NCI-H526 (cell line): ENCODE results near the gene CNTN4.

Experiments
- DNase-seq, 2 experiments: peaks; one replicate each; lab custom pipeline; 2025; lab: John Stamatoyannopoulos, UW

Gene CNTN4

DNA sequence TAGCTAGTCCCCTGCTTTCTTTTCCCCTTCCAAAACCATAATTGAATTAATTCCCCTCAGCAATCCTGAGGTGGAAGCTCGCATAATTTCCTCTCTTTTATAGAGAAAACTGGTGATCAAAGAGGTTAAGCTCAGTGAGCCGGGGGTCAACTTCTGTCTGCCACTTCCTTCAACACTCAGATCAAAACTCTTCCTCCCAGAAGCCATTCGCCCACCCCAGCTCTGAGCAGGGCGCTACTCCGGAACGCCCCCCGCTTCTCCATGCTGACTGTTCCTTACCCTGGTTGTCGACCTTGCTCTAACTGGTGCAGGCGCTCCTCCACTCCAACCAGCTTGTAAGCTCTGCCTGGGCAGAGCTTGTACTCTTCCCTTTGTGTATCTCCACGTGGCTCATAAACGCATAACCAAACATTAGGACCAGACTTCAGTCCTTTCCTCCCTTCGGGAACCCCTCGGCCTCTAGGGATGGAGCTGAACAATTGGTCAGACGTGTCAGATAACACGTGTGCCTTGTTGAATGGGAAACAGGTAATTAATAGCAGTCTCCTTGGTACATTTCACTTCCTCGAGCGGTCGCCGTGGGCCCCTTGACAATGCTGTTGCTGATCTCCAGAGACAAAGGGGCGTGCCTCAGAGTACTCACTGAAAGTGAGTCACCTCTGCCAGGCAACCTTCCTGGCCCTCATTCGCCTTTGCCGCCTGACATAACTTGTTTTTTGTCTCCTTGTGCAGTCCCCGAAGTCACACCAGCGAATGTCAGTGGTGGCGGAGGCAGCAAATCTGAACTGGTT lies 939.7 kb downstream of the CNTN4 start:
- no peak for DNase-seq

DNA sequence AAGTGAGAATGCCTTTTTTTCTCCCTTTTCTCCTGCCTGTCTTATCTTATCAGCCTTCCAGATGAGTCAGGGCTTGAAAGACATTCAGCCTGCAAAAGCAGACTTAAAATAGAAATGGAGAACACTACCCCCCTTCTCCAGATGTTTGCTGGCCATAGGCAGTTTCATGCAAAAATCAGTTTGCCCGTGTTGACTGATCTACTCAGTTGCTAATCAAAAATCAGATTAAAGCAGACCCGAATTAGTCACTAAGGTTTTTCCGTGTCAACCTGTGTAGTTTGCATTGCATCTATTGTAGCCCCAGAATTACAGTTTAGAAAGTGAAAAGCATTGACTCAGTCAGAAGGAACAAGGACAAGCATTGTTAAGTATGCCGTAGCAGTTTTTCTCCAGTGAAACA lies 955.3 kb downstream of the CNTN4 start:
- no peak for DNase-seq

DNA sequence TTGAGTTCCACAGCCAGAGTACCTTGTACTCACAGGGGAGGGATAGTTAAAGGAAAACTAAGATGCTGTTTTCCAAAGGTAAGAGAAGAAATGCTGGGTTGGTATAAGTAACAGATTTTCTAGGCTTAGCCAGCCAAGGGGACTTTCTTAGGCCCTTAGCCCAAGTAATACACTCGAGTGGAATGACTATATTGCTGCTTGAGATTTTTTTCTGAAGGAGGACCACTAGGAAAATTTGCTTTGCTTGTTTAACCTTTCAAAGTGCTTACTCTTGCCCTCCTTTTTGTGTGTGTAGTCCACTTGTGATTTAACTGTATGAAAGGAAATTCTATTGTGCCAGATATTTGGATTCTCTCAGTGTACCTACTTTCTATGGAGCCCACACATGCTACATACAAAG lies 961.0 kb downstream of the CNTN4 start:
- DNase-seq: no peak

DNA sequence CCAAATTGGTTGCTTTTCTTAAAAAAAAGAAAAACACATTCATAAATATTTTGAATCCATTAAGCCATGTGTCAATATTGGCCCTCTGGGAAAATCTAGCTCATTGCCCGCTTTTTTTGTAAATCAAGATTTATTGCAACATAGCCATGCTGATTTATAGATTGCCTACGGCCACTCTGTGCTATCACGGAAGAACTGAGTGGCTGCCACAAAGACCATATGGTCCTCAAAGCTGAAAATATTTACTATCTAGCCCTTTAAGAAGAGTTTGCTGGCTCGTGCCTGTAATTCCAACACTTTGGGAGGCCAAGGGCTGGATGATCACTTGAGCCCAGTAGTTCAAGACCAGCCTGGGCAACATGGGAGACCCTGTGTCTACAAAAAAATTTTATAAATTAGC lies 965.6 kb downstream of the CNTN4 start:
- no peak for DNase-seq

DNA sequence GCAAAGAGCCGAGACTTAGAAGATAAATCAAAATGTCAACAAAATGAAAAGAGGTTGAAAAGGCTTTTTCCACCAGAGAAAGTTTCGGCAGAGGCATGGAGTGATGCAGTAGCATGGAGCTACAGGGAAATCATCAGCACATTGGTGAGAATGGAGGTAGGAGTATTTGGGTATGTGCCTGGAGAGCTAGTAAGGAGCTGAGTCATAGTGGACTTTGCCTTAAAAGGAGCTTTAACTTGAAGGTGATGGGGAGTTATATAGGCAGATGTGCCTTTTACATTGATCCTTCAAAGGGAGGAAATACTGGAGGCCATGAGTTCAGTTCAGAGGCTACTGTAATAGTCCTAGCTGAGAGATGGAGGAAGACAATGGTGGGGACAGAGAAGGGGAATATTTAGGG lies 967.2 kb downstream of the CNTN4 start:
- DNase-seq: no peak

DNA sequence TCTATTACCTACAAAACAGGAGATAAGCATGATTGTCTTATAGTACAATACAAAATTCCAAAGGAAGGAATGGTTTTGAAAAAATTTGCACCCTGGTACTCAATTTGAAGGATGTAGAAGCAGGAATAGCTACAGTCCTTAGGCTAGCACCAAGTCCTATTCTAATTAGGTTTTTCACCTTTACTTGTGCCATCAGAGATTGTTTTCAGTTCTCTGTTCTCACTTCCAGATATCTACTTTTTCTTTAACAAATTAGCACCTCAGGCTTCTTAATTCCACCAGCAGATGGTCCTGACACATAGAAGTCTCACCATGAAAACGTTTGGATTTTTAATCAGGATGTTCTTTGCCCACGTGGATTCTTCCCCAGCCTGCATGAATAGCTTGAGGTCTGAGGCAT lies 967.7 kb downstream of the CNTN4 start:
- DNase-seq: no peak

DNA sequence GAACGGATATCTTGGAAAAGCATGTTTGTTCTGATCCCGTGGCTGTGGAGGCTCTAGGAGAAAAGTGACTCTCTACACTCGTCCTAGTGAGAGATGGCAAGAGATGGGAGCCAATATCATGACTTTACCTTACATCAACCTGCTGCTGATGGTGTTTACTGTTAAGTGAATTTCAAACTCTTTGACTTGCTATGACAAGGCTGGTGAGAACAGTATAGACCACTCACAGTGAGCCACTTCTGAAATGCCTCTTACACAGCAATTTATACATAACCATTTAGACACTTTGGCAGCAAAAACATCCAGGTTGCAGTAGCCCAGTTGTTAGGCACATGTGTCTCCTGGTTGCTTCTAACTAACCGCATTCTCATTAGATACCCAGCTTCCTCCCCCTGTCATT lies 968.2 kb downstream of the CNTN4 start:
- DNase-seq: no peak

DNA sequence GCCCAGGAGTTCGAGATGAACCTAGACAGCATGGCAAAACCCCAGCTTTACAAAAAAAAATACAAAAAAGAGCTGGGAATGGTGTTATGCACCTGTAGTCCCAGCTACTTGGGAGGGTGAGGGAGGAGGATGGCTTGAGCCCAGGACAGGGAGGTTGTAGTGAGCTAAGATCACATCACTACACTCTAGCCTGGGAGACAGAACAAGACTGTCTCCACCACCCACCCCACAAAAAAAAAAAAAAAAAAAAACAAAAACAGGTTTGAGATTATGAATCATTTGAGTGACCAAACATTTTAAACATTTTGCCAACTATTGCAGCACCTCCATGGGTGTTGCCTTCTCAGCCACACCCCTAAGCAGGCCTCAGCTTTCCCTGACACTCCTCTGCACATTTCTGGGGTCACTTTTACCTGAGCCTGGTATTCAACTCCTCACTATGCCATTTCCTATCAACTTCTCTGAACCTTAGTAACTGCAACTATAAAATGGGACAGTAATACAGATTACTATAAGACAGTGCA lies 969.8 kb downstream of the CNTN4 start:
- no peak for DNase-seq

DNA sequence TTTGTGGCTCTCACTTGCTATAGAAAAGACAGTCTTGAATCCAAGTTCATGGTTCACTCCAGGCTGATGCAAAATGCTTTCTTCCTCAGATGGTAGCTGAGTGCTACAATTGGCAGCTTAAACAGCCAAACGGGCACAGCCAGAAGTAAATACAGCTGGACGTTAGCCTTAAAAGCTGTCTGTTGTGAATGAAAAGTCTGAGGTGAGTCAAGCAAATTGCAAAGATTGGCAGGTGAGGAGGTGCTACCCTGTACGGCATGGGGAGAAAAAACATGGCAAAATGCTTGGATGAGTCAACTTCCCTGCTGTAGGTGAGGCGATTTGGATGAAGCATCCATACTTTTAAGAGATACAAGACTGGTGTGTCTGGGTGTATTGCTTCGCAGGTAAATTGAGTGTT lies 971.1 kb downstream of the CNTN4 start:
- no peak for DNase-seq

DNA sequence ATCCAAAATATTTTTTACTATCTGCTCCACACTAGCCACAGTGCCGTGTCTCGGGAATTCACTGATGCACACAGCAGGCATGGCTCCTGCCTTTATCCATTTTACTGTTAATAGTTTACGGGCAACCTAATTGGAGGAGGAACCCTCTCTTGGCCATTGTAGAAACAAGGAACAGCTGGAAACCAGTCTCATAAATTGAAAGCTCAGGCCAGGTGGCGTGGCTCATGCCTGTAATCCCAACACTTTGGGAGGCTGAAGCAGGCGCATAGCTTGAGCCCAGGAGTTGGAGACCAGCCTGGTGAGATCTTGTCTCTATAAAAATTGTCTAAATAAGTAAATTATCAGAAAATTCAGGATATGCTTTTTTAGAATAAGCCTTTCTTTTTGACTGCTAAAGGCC lies 972.5 kb downstream of the CNTN4 start:
- no peak for DNase-seq

DNA sequence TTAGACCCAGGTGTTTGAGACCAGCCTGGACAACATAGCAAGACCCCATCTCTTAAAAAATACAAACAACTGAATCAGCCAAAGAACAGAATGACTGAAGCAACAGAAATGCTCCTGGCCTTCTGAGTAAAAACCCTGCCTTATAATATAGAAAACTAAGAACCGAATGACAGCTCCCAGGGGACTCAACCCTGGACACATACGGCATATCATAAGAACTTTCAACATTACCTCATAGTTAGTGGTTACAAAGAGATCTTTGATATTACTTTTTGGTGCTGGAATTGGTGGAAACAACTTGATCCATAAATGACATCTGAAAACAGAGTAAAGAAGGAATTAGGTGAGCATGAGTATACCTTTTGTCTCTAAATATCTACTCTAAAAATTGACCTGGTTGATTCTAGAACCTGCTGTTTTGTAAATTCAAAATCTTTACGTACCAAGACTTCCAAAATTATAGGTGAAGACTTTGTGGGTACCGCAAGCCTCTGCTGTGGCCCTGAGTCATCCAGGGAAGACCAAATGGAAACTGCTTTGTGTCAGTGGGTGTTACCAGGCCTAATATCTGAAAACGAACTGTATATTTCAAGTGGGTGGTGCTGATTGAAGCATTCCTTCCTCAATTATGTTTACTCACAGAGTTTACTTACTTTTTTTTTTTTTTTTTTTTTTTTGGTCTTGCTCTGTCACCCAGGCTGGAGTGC lies 976.0 kb downstream of the CNTN4 start:
- DNase-seq: no peak

DNA sequence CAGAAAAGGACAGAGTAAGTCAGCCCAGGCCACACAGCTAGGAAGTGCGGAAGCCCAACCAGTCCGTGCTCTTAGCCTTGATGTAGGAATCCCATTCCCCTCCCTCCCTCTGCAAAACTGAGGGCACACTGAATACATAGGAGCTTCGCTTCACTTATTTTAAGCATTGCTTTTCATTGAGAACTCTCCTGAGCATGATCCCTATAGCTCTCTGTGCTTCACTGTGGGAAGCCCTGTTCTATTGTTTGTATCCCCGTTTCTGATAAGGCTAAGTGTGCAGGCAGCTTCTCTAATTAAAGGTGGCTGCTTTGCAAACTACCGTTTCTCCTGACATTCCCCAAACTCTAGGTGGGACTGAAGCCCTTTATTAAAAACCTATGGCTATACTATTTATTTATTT lies 981.6 kb downstream of the CNTN4 start:
- no peak for DNase-seq

DNA sequence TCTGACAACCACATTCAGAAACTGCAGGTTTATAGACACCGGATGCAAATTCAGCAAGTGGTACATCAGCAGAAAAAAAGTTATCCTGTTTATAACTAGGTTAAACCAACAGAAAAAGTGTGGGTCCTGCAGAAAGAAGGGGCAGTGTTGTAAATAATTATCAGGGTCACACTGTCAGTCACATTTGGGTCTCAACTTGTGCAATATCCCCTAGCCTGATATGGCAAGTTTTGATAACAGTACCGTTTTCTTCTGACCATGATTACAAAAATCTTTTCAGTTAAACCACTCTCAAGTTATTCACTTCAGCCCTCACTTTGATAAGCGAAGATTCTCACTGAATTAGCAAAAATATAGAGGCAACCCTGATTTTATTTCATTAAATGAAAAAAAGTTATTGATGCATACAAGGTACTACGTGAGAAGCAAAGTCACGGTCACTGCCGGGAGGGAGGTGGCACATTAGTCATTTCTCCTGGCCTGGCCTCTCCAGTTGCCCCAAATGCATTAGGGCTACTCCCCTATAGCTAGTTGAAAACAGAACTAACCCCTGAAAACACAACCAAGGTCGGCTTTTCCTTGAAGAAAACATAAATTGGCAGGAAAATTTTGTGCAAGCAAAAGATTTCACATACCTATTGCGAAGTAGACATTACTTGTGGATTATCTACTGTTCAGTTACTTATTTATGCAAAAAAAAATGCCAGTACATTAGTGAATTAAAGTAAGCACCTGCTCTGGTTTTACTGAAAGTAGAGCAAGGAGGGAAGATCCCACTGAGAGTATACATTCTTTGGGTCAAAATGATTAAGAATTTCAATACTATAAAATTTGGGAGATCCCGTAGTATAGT lies 982.9 kb downstream of the CNTN4 start:
- no peak for DNase-seq

DNA sequence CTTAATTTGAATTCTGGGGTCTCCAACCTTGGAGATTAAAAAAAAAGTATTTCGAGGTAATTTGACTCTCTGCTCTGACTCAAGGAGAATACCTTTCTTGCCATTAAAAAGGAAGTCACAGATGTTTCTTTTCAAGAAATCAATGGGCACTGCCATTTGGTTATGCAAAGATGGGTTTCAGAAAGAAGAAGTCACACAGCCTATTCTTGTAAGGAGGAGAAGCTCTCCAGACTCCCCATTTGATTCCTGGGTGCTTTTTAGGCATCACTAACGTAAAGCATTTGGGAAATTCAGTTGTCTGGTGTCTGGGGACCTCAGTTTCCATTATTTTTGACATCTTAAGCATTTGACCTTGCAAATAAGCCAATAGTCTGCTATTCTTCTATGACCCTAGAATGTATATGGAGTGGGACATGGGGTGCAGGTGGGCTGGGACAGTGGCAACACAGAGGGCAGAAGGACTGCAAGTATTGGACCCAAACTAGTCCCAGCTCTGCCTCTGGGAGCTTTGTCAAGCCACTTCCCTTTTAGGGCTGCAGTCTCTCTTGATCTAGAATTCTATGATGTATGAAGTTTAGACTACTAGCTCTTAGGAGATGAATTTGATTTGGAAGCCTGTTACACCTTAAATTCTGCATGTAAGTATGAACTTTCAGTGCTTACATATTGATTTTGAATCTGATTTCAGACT lies 983.7 kb downstream of the CNTN4 start:
- no peak for DNase-seq

DNA sequence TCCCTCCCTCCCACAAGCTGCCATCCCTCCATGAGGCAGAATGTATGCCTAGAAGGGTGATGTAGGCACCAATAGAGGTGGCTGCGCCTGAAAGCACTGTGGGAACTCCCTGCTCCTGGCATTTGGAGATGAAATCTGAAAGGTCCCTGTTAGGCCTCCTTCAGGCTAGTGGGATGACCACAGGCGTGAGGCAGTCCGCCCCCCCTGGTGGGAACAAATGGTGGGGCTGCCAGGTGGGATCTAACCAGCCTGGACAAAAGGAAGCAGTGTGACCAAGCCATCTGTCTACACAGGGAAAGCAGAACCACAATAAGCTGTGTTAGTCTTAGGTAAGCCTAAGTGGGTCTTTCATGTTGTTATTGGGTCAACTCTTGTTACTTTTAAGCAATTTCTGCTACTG lies 986.2 kb downstream of the CNTN4 start:
- no peak for DNase-seq

DNA sequence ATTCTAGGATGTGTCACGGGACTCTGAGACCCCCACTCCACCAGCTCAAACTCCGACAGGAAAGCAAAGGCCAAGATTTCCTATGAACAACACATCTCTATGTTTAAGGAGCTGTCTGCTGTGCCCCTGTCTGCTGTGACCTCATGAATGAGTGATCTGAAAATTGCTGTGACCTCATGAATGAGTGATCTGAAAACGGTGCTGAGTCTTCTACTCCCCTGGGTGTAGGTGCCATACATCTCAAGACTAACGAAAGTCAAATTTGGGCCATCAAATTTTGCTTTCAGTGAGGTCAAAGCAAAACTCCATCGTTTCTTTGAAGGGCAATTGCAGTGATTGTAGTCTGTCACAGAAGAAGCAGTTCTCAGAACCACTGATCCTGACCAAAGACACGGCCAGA lies 987.1 kb downstream of the CNTN4 start:
- DNase-seq: no peak

DNA sequence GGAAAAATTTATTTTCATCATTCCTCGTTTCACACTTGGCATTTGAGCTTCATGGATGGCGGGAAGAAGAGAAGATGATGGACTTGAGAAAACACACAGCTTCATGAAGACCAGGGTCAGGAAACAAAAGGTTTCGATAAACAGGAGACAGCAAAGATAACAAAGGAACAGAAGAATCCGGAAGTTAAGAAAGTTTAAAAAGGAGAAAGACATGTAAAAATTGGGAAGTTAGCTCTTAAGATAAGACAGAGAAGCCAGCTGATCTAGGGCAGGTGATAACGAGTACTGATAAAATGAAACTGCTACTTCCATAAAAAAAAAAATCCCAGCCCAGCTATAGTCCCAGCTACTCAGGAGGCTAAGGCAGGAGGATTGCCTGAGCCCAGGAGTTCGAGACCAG lies 987.6 kb downstream of the CNTN4 start:
- DNase-seq: no peak

DNA sequence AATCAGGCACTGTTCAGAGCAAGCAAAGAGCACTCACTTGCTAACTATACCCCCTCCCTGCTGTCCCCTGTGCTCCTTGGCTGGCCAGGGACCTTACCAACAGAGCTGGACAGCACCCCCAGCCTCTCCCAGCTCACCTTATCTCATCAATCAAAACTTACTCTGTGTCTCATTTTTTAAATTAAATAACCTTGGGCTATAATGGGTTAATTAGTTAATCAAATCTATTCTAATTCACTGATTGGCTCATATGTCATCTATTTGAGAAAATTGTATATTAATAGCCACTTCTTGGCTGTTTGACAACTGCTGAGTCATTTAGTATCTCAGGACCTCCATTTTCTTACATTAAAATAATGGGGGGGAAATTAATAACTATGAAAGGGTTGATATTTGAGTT lies 988.6 kb downstream of the CNTN4 start:
- DNase-seq: no peak

DNA sequence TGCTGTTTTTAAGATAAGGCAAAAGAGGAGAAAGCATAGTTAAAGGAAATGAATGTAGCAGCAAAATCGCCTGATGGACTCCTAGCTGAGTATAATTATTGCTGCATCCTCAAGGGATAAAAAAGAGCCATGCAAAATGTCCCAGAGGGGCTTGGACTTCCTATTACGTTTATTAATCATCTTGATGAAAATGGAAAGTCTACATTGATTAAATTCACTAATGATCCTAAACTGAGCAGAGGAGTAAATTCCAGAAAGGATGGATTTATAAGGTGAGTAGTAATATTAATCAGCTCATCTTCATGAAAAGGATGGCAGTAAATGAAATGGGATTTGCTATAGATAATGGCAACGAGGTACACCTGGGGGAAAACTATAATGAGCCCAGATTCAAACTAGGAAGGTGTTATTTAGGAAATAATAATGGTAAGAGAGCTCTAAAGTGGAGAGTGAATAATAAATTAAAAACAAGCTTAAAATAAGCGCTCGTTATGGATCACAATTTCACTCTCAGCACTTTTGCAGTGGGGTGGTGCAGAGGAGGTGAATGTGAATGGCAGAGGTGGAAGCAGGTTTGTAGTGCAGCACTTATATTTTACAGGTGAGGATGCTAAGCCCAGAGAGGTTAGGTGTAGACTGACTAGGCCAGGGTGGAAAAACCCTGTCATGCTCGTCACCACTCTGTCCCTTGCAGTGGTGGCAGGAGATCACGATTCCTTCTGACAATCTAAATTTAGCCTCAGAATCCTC lies 989.2 kb downstream of the CNTN4 start:
- DNase-seq: no peak

DNA sequence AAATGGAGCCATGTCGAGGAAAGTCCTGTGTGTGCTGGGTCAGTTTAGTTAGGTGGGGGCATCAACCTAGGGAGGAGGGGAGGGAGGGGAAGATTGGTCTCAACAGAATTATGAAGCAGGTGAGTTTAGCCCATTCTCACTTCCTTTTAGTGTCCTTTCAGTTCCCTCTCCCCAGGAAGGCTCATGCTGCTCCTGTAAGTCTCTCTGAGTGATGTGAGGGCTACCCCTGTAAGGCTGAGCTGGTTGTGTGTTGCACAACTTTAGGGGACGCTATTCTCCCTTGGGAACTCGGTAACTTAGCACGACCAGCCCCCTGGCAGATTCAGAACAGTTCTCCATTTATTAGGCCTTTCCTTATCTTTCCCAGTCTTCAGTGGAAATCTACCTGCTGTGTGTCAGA lies 990.4 kb downstream of the CNTN4 start:
- no peak for DNase-seq

DNA sequence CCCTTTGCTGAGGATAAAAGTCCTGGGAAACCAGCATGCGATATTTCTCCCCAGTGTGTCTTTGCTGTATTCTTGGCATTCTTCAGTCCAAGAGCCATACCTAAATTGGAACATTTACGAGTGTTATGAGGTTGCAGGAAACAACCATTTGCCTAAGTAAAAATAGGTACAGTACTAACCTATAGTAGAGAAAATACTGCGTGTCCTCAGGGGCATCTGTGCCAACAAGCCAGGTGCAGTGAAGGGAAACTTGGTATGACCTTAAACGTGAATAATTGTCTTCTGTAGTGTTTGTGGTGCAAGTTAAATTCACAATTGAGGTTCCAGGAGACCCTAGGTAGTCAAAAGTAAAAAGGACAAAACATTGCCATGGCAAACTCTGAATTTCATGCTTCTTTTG lies 999.3 kb downstream of the CNTN4 start:
- DNase-seq: no peak
